CD14-positive monocyte (primary cell): ENCODE data around the gene ABLIM3. TPM values are rescaled to one million over a fixed set of nuclear protein-coding genes. Genes with fewer than 3 reads are reported as not detected.

Source experiments
- DNase-seq, 3 donors: peaks; one replicate each; pipeline ENCODE4 v3.0.0-alpha.2; 2011 to 2022
- H2AFZ ChIP-seq: 2 replicates; pipeline ENCODE4 v1.6.0; 2012; ENCODE audit warnings: mild to moderate bottlenecking, low read depth, low read length, inconsistent platforms; ENCODE audit not compliant: insufficient read depth, poor library complexity, severe bottlenecking
- H3K27ac ChIP-seq, 2 donors: 1 replicate in 1 of 2; 2 replicates in 1 of 2; pipeline ENCODE4 v1.5.1; 2012 to 2013; ENCODE audit warnings: low read length in 2 of 2, control low read depth in 1 of 2, inconsistent platforms in 1 of 2, low read depth in 1 of 2, mild to moderate bottlenecking in 1 of 2
- H3K27me3 ChIP-seq, 2 donors: one replicate each; pipeline versions ENCODE4 v1.6.0 to v1.6.1; 2011 to 2013; ENCODE audit warnings: low read length in 2 of 2; ENCODE audit not compliant: control insufficient read depth in 2 of 2, insufficient read depth in 2 of 2
- H3K36me3 ChIP-seq, 2 donors: replicated peaks in 1 of 2; 1 replicate in 1 of 2; 2 replicates in 1 of 2; pipeline versions ENCODE4 v1.5.1 to v1.6.1; 2012 to 2013; ENCODE audit warnings: low read length in 2 of 2, control low read depth in 1 of 2, inconsistent platforms in 1 of 2, mild to moderate bottlenecking in 1 of 2; ENCODE audit not compliant: insufficient read depth in 2 of 2, control insufficient read depth in 1 of 2
- H3K4me1 ChIP-seq, 2 donors: 1 replicate in 1 of 2; 2 replicates in 1 of 2; pipeline versions ENCODE4 v1.5.1 to v1.6.1; 2012 to 2013; ENCODE audit warnings: low read length in 2 of 2, control low read depth in 1 of 2, inconsistent platforms in 1 of 2, mild to moderate bottlenecking in 1 of 2, moderate library complexity in 1 of 2; ENCODE audit not compliant: insufficient read depth in 2 of 2, control insufficient read depth in 1 of 2
- H3K4me2 ChIP-seq: replicated peaks from 2 replicates; pipeline ENCODE3; 2012; ENCODE audit warnings: low read length, moderate library complexity, mild to moderate bottlenecking; ENCODE audit not compliant: poor library complexity, severe bottlenecking; ENCODE audit errors: extremely low read depth
- H3K4me3 ChIP-seq, 3 experiments: fragments of 200-600 bp in 1 of 3; sonication (generic) in 1 of 3; replicated peaks in 1 of 3; 1 replicate in 2 of 3; 2 replicates in 1 of 3; pipeline ENCODE4 v1.5.1; 2011 to 2013; ENCODE audit warnings: low read length in 3 of 3, mild to moderate bottlenecking in 3 of 3, control low read depth in 2 of 3, low read depth in 2 of 3, inconsistent platforms in 1 of 3, moderate library complexity in 1 of 3
- H3K79me2 ChIP-seq: 2 replicates; pipeline ENCODE4 v1.6.0; 2012; ENCODE audit warnings: mild to moderate bottlenecking, control low read depth, inconsistent platforms, low read length, moderate library complexity; ENCODE audit not compliant: insufficient read depth
- H3K9ac ChIP-seq: 2 replicates; pipeline ENCODE4 v1.6.0; 2017; ENCODE audit warnings: low read length, mild to moderate bottlenecking; ENCODE audit not compliant: insufficient read depth, poor library complexity, severe bottlenecking
- H3K9me3 ChIP-seq, 2 donors: replicated peaks in 1 of 2; 1 replicate in 1 of 2; 2 replicates in 1 of 2; pipeline versions ENCODE4 v1.5.1 to v1.6.1; 2012 to 2013; ENCODE audit warnings: low read length in 2 of 2, control low read depth in 1 of 2; ENCODE audit not compliant: control insufficient read depth in 1 of 2, insufficient read depth in 1 of 2
- H4K20me1 ChIP-seq: 2 replicates; pipeline ENCODE4 v1.6.0; 2012; ENCODE audit warnings: mild to moderate bottlenecking, low read length, control low read depth, moderate library complexity; ENCODE audit not compliant: insufficient read depth
- H3K27ac Mint-ChIP-seq, 7 donors: one replicate each; pipeline ENCODE4 v1.8.0; 2020; ENCODE audit warnings: mild to moderate bottlenecking in 7 of 7, mixed read lengths in 7 of 7, moderate library complexity in 6 of 7, inconsistent platforms in 2 of 7
- H3K27me3 Mint-ChIP-seq, 3 donors: one replicate each; pipeline ENCODE4 v1.8.0; 2021 to 2022; ENCODE audit warnings: low read depth in 3 of 3, mild to moderate bottlenecking in 3 of 3, mixed read lengths in 3 of 3, moderate library complexity in 3 of 3, inconsistent platforms in 1 of 3
- H3K36me3 Mint-ChIP-seq, 2 donors: one replicate each; pipeline ENCODE4 v1.8.0; 2020; ENCODE audit warnings: mixed read lengths in 2 of 2, inconsistent platforms in 1 of 2, mild to moderate bottlenecking in 1 of 2
- H3K4me1 Mint-ChIP-seq: one replicate; pipeline ENCODE4 v1.8.0; 2020; ENCODE audit warnings: mild to moderate bottlenecking, mixed read lengths
- H3K4me3 Mint-ChIP-seq, 2 donors: one replicate each; pipeline ENCODE4 v1.8.0; 2020; ENCODE audit warnings: mild to moderate bottlenecking in 2 of 2, mixed read lengths in 2 of 2, moderate library complexity in 1 of 2
- H3K9me3 Mint-ChIP-seq, 7 donors: one replicate each; pipeline ENCODE4 v1.8.0; 2020 to 2022; ENCODE audit warnings: mixed read lengths in 7 of 7, mild to moderate bottlenecking in 6 of 7, moderate library complexity in 6 of 7, inconsistent platforms in 2 of 7
- WGBS: methylation state at CpG from one replicate; pipeline ENCODE4 v1.1.5; 2013; ENCODE audit warnings: missing lambda C conversion rate; ENCODE audit not compliant: insufficient coverage; 5-methylcytosine and 5-hydroxymethylcytosine counted together
- intact Hi-C, 2 donors: fragments of 100-400 bp; cut with micrococcal nuclease; formaldehyde crosslinking; loops; one replicate each; pipeline versions ENCODE4 v1.15.0 to v1.15.1; 2023
- polyA plus RNA-seq, 3 donors: library from polyadenylated mRNA; depleted of rRNA in 1 of 3; unstranded in 2 of 3; stranded (reverse) in 1 of 3; fragments of 300-500 nt in 2 of 3; fragments of >200 nt in 1 of 3; fragmentation: Illumina TruSeq in 2 of 3; gene quantifications; 1 replicate in 2 of 3; 2 replicates in 1 of 3; pipeline ENCODE4 v1.2.3, GENCODE V29; 2012 to 2021
- TF ChIP-seq, protein P1 (sequence below): fragments of 200-600 bp; IDR thresholded peaks from one replicate; pipeline ENCODE4 v1.8.0; 2022; ENCODE audit warnings: antibody characterized with exemption, mild to moderate bottlenecking

ABLIM3 gene
- polyA plus RNA-seq, 3 donors = 0.22 to 0.74 TPM; not detected in 1

- peaks cover 0 to 8% of the 10 kb centered on the region in 2 donors for H3K4me1 ChIP-seq
- no peak overlapping the region for H3K4me3 ChIP-seq
- H3K27ac ChIP-seq = no peak overlapping the region
- no peak overlapping the region for H3K4me2 ChIP-seq
- TF ChIP-seq, protein P1, sequence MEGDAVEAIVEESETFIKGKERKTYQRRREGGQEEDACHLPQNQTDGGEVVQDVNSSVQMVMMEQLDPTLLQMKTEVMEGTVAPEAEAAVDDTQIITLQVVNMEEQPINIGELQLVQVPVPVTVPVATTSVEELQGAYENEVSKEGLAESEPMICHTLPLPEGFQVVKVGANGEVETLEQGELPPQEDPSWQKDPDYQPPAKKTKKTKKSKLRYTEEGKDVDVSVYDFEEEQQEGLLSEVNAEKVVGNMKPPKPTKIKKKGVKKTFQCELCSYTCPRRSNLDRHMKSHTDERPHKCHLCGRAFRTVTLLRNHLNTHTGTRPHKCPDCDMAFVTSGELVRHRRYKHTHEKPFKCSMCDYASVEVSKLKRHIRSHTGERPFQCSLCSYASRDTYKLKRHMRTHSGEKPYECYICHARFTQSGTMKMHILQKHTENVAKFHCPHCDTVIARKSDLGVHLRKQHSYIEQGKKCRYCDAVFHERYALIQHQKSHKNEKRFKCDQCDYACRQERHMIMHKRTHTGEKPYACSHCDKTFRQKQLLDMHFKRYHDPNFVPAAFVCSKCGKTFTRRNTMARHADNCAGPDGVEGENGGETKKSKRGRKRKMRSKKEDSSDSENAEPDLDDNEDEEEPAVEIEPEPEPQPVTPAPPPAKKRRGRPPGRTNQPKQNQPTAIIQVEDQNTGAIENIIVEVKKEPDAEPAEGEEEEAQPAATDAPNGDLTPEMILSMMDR = no peak
- H3K27me3 ChIP-seq = no peaks in the 10 kb centered on the region
- Mint-ChIP-seq H3K4me1 (peaks cover 13% of the 10 kb centered on the region), H3K36me3 (no peaks in the 10 kb centered on the region), H3K9me3 (no peaks in the 10 kb centered on the region), H3K4me3 (no peak overlapping the region), H3K27me3 (peaks cover 5 to 8% (median 7%) of the 10 kb centered on the region in 3 donors), H3K27ac (no peak overlapping the region)
- intact Hi-C loops = no loop called here
- H3K36me3 ChIP-seq = no peaks in the 10 kb centered on the region
- no peak for DNase-seq
- no peaks in the 10 kb centered on the region for H4K20me1 ChIP-seq
- no peaks in the 10 kb centered on the region for H3K79me2 ChIP-seq
- 100% methylated on average over 1 of the region's 8 CpGs for WGBS
- no peak overlapping the region for H3K9ac ChIP-seq
- H2AFZ ChIP-seq = no peak overlapping the region
- H3K9me3 ChIP-seq = no peaks in the 10 kb centered on the region
These were observed 11.0 kb upstream of the ABLIM3 start for GRCh38 chr5:149130121-149130914.

DNA sequence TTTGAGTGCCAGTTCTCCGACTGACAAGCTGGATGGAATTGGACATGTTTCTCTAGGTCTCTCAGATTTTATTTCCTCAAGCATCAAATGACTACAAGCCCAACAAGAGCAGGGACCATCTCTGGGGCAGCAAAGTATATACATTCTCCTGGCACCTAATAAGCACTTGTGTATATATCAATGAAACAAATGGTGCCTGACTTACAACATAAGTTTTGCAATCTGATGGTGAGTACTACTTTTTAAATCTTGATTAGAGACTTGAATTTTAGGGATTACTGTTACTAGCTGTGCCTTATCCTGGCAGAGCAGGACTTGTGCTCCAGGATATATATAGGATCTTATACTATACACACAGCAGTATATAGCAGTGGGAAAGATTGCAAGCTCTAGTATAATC lies 8.8 kb upstream of the ABLIM3 start:
- Mint-ChIP-seq H3K4me3 (no peak overlapping the region), H3K27me3 (peaks cover 6 to 11% (median 7%) of the 10 kb centered on the region in 3 donors), H3K27ac (no peak overlapping the region), H3K4me1 (peaks cover 13% of the 10 kb centered on the region), H3K9me3 (no peaks in the 10 kb centered on the region), H3K36me3 (no peaks in the 10 kb centered on the region)
- Histone ChIP-seq H3K36me3 (no peaks in the 10 kb centered on the region), H3K4me1 (peaks cover 0 to 8% of the 10 kb centered on the region in 2 donors), H3K4me2 (no peak overlapping the region), H3K9me3 (no peaks in the 10 kb centered on the region), H3K9ac (no peak overlapping the region), H2AFZ (no peak overlapping the region), H3K4me3 (no peak overlapping the region), H3K27me3 (no peaks in the 10 kb centered on the region), H4K20me1 (no peaks in the 10 kb centered on the region), H3K27ac (no peak overlapping the region), H3K79me2 (no peaks in the 10 kb centered on the region)
- no peak for DNase-seq
- no CpG with 5 or more reads among the region's 1 CpG for WGBS
- intact Hi-C loops = no loop called here
- TF ChIP-seq, protein P1 = no peak
